ENCODE measurements around the gene PRKCE.

The PRKCE gene

GRCh38 chr2:45895241-45895861 is 243.9 kb downstream of the PRKCE start:
- no peak overlapping the region for H3K4me3 ChIP-seq (ENCODE audit: low read depth, low read length)
- no peak for DNase-seq (ENCODE audit: low read depth)
- TF ChIP-seq, protein P1, sequence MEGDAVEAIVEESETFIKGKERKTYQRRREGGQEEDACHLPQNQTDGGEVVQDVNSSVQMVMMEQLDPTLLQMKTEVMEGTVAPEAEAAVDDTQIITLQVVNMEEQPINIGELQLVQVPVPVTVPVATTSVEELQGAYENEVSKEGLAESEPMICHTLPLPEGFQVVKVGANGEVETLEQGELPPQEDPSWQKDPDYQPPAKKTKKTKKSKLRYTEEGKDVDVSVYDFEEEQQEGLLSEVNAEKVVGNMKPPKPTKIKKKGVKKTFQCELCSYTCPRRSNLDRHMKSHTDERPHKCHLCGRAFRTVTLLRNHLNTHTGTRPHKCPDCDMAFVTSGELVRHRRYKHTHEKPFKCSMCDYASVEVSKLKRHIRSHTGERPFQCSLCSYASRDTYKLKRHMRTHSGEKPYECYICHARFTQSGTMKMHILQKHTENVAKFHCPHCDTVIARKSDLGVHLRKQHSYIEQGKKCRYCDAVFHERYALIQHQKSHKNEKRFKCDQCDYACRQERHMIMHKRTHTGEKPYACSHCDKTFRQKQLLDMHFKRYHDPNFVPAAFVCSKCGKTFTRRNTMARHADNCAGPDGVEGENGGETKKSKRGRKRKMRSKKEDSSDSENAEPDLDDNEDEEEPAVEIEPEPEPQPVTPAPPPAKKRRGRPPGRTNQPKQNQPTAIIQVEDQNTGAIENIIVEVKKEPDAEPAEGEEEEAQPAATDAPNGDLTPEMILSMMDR (IDR thresholded peaks at IDR 0.05; ENCODE audit: low read depth, low read length, missing control alignments) = no peak

DNA sequence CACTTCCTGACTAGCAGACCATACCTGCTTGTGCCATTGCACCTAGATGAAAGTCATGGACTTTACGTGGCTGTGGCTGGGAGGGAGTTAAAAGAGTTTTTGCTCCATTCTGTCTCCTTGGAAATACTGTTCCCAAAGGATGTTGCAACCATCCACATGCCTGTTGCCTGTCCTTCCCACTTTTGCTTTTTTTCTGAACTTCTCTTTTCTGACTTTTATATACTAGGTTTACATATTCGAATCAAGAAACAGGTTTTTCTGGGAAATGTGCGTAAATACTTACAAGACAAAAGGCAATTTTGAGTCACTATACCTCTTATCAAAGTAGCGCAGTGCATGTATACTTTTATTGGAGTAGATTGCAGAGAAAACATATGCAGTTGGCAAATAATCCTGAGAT is 244.8 kb downstream of the PRKCE start:
- TF ChIP-seq, protein P1 (IDR thresholded peaks at IDR 0.05; ENCODE audit: low read depth, low read length, missing control alignments) = no peak
- no peak overlapping the region for H3K4me3 ChIP-seq (ENCODE audit: low read depth, low read length)
- no peak for DNase-seq (ENCODE audit: low read depth)

GRCh38 chr2:45897842-45898241 is 246.4 kb downstream of the PRKCE start:
- H3K4me3 ChIP-seq (ENCODE audit: low read depth, low read length) = no peak overlapping the region
- DNase-seq (ENCODE audit: low read depth) = no peak
- TF ChIP-seq, protein P1 (IDR thresholded peaks at IDR 0.05; ENCODE audit: low read depth, low read length, missing control alignments) = no peak

- no peak overlapping the region for H3K4me3 ChIP-seq (ENCODE audit: low read depth, low read length)
- TF ChIP-seq, protein P1 (IDR thresholded peaks at IDR 0.05; ENCODE audit: low read depth, low read length, missing control alignments) = no peak
- DNase-seq (ENCODE audit: low read depth) = no peak
Measured at GRCh38 chr2:45898819-45899218, 247.3 kb downstream of the PRKCE start.

DNA sequence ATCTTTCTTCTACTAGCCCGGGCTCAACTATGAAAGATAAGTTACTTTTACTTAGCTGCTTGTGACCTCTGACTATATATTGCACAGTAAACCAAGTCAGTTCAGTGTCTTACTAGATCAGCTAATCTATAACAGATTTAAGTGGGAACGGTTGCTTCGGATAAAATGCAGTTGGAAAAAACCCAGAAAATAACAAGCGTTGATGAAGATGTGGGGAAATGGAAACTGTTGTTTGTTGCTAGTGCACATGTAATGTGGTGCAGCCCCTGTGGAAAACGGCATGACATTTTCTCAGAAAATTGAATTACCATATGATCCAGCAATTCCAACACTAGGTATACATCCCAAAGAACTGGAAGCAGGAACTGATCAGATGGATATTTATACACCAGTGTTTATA is 248.5 kb downstream of the PRKCE start:
- no peak overlapping the region for H3K4me3 ChIP-seq (ENCODE audit: low read depth, low read length)
- TF ChIP-seq, protein P1 (IDR thresholded peaks at IDR 0.05; ENCODE audit: low read depth, low read length, missing control alignments) = no peak
- no peak for DNase-seq (ENCODE audit: low read depth)

GRCh38 chr2:45901468-45902032 is 250.1 kb downstream of the PRKCE start:
- H3K4me3 ChIP-seq (ENCODE audit: low read depth, low read length) = no peak overlapping the region
- TF ChIP-seq, protein P1 (IDR thresholded peaks at IDR 0.05; ENCODE audit: low read depth, low read length, missing control alignments) = no peak
- DNase-seq (ENCODE audit: low read depth) = no peak

DNA sequence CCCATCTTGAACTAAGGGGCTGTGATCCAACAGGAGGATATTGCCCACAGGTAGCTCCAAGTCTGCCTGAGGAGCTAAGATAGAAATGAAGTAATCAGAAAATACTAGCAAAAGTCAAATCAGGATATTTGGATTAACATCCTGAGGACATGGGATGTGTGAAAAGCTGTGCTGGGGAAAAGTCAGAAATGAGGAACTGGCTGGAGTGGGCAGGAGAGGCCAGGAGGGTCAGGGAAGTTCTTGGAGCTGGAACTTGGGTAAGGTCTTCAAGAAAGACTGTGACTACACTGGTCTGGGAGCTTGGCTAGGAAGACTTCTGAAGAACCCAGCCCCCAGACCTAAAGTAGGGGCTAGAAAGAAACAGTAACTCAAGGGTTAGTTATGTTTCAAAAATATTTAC is 250.9 kb downstream of the PRKCE start:
- TF ChIP-seq, protein P1 (IDR thresholded peaks at IDR 0.05; ENCODE audit: low read depth, low read length, missing control alignments) = no peak
- H3K4me3 ChIP-seq (ENCODE audit: low read depth, low read length) = no peak overlapping the region
- no peak for DNase-seq (ENCODE audit: low read depth)
